K562 (cell line): ENCODE results near the gene OST4. TPM values are rescaled to one million over a fixed set of nuclear protein-coding genes. Genes with fewer than 3 reads are reported as not detected.

Experiments
- ARID4B ChIP-seq: sonication (generic); formaldehyde crosslinking; IDR thresholded peaks from 2 replicates; pipeline ENCODE4 v1.8.0; 2022; ENCODE audit warnings: mild to moderate bottlenecking, missing genetic modification reagents
- COPS2 ChIP-seq: fragments of 450-650 bp; conservative IDR thresholded peaks from 2 replicates; pipeline ENCODE4 v1.6.1; 2016; ENCODE audit warnings: mild to moderate bottlenecking, moderate library complexity
- E2F6 ChIP-seq, 2 experiments: IDR thresholded peaks; 2 replicates each; pipeline ENCODE4 v1.6.1; 2011; ENCODE audit warnings: borderline replicate concordance in 1 of 2, control low read depth in 1 of 2, low read depth in 1 of 2, low read length in 1 of 2, mild to moderate bottlenecking in 1 of 2, mixed read lengths in 1 of 2, moderate library complexity in 1 of 2; ENCODE audit not compliant: insufficient read depth in 1 of 2, insufficient read length in 1 of 2, poor library complexity in 1 of 2, severe bottlenecking in 1 of 2; ENCODE audit errors: extremely low read depth in 1 of 2
- EP400 ChIP-seq: fragments of 450-650 bp; IDR thresholded peaks from 2 replicates; pipeline ENCODE4 v1.6.1; 2017; ENCODE audit warnings: antibody characterized with exemption, mild to moderate bottlenecking, moderate library complexity
- ETV1 ChIP-seq: fragments of 450-650 bp; conservative IDR thresholded peaks from 2 replicates; pipeline ENCODE4 v1.6.1; 2016; ENCODE audit warnings: missing genetic modification characterization, control low read depth, low read depth, missing compliant biosample characterization
- MTA3 ChIP-seq: fragments of 450-650 bp; formaldehyde crosslinking; IDR thresholded peaks from 2 replicates; pipeline ENCODE4 v1.6.1; 2017; ENCODE audit warnings: mild to moderate bottlenecking, borderline replicate concordance
- NCOA1 ChIP-seq: fragments of 450-650 bp; IDR thresholded peaks from 2 replicates; pipeline ENCODE4 v1.6.1; 2016; ENCODE audit warnings: low read depth
- PCBP1 ChIP-seq: fragments of 200-400 bp; formaldehyde crosslinking; IDR thresholded peaks from 2 replicates; pipeline ENCODE4 v1.6.1; 2018; ENCODE audit warnings: mild to moderate bottlenecking, low read depth, low read length; ENCODE audit not compliant: poor library complexity, severe bottlenecking
- PCBP2 ChIP-seq: fragments of 200-400 bp; formaldehyde crosslinking; IDR thresholded peaks from 2 replicates; pipeline ENCODE4 v1.6.1; 2018; ENCODE audit warnings: low read length, low read depth, mild to moderate bottlenecking, moderate library complexity; ENCODE audit not compliant: poor library complexity, severe bottlenecking
- RCOR1 ChIP-seq, 2 experiments: IDR thresholded peaks; 2 replicates each; pipeline ENCODE4 v1.6.1; 2012; ENCODE audit warnings: low read depth in 2 of 2, low read length in 2 of 2, borderline replicate concordance in 1 of 2, improper control_type of control experiment in 1 of 2
- SP2 ChIP-seq: IDR thresholded peaks from 2 replicates; pipeline ENCODE4 v1.6.1; 2011; ENCODE audit warnings: mild to moderate bottlenecking, low read depth, low read length, moderate library complexity; ENCODE audit not compliant: poor library complexity, severe bottlenecking; ENCODE audit errors: extremely low read depth
- SRSF3 ChIP-seq: fragments of 200-400 bp; formaldehyde crosslinking; IDR thresholded peaks from 2 replicates; pipeline ENCODE4 v1.6.1; 2016; ENCODE audit warnings: mild to moderate bottlenecking, low read length, moderate library complexity; ENCODE audit not compliant: insufficient read depth
- ZFP36 ChIP-seq: fragments of 150-350 bp; IDR thresholded peaks from 2 replicates; pipeline ENCODE4 v1.6.1; 2018; ENCODE audit warnings: low read length, low read depth; ENCODE audit not compliant: partially characterized antibody
- ZNF12 ChIP-seq: sonication (generic); formaldehyde crosslinking; IDR thresholded peaks from 2 replicates; pipeline ENCODE4 v1.4.0; 2020; ENCODE audit warnings: mild to moderate bottlenecking, missing genetic modification reagents
- ZNF143 ChIP-seq: sonication (generic); formaldehyde crosslinking; IDR thresholded peaks from 2 replicates; pipeline ENCODE4 v1.9.0; 2022; ENCODE audit warnings: mild to moderate bottlenecking, missing genetic modification reagents
- polyA plus RNA-seq, 8 experiments: library from polyadenylated mRNA; depleted of rRNA in 4 of 8; stranded (reverse) in 5 of 8; unstranded in 3 of 8; fragments of >200 nt; fragmentation: Nextera tagmentation in 2 of 8; fragmentation: Illumina TruSeq in 1 of 8; extraction: Ambion mirVana in 2 of 8; extraction: Trizol in 1 of 8; gene quantifications; 2 replicates each; pipeline versions ENCODE4 v1.2.1 to v1.2.3, GENCODE V29; 2011 to 2014; ENCODE audit warnings: inconsistent platforms in 1 of 8, missing spikeins in 1 of 8
- total RNA-seq, 7 experiments: library from RNA; depleted of rRNA in 6 of 7; stranded (reverse); fragments of >200 nt in 6 of 7; fragmentation: Illumina TruSeq in 2 of 7; extraction: Trizol in 2 of 7; gene quantifications; 2 replicates each; pipeline versions ENCODE4 v1.2.1 to v1.2.3, GENCODE V29; 2011 to 2021; ENCODE audit warnings: low replicate concordance in 1 of 7

OST4 gene
- total and polyA plus RNA-seq, 9 of the 15 experiments (the other 6 are each of a cell fraction or from before 2014, with no cell fraction given): 186 to 1,155 (median 355) TPM

GRCh38 chr2:27085673-27086089 is 14.2 kb upstream of the OST4 start (continued):
- TF ChIP-seq NCOA1: no peak
- TF ChIP-seq MTA3: peak; percentile 20; the same call in 1 of the 2 replicates
- no peak for TF ChIP-seq ETV1
- no peak for TF ChIP-seq SRSF3
- TF ChIP-seq ZFP36: no peak
- no peak for TF ChIP-seq COPS2
- 0 out of 2 replicates have a peak, but pooled peaks have one; percentile 5 for TF ChIP-seq ZNF12
- TF ChIP-seq SP2: no peak
- peak; percentile 22 for TF ChIP-seq PCBP1
- TF ChIP-seq PCBP2: no peak
- TF ChIP-seq ZNF143: no peak
- no peak for TF ChIP-seq EP400
- no peak for TF ChIP-seq ARID4B (CRISPR knock-in tag)
- peak in 1 of 2 experiments; percentile 69 for TF ChIP-seq E2F6 (IDR thresholded peaks at IDR 0.05; ENCODE audit: borderline replicate concordance in 1 of 2, extremely low read depth in 1 of 2, insufficient read depth in 1 of 2, insufficient read length in 1 of 2, low read depth in 1 of 2, low read length in 1 of 2, poor library complexity in 1 of 2, severe bottlenecking in 1 of 2)
- peak in 1 of 2 experiments; percentile 44; a peak in 1 of 4 replicates for TF ChIP-seq RCOR1 (IDR thresholded peaks at IDR 0.05; ENCODE audit: borderline replicate concordance in 1 of 2, low read depth in 2 of 2, low read length in 2 of 2)
